HepG2 (cell line): ENCODE measurements around the gene GTF2A2. TPM values are rescaled to one million over a fixed set of nuclear protein-coding genes. Genes with fewer than 3 reads are reported as not detected.

Source experiments
- ATAC-seq: fragments of 200-7000 bp; cut with Tn5 transposase; 3 replicates; pipeline ENCODE4 v1.9.1; 2020; ENCODE audit warnings: mild to moderate bottlenecking, moderate library complexity
- Bru-seq: library from RNA; stranded (reverse); fragments of 400-500 nt; gene quantifications from one replicate; lab custom pipeline; 2021; lab: Mats Ljungman, UMichigan
- BruChase-seq, 2 experiments: library from RNA; stranded (reverse); fragments of 400-500 nt; gene quantifications; one replicate each; lab custom pipeline; 2021; lab: Mats Ljungman, UMichigan
- BruUV-seq: library from RNA; stranded (reverse); fragments of 400-500 nt; replicated peaks from 2 replicates; lab custom pipeline; 2021; lab: Mats Ljungman, UMichigan
- CTCF ChIA-PET: fragments of 300-600 bp; formaldehyde crosslinking; extraction: SDS; loops from one replicate; lab custom pipeline; 2021; ENCODE audit warnings: low total read pairs, inconsistent platforms, low intra/inter-chr PET ratio; lab: Yijun Ruan, JAX
- POLR2A ChIA-PET: fragments of 350-600 bp; sonication (Branson Sonifier 250); formaldehyde crosslinking; loops from one replicate; lab custom pipeline; 2020; ENCODE audit warnings: antibody characterized with exemption, inconsistent platforms; lab: Yijun Ruan, JAX
- DNase-seq: peaks from one replicate; pipeline ENCODE4 v3.0.0-alpha.2; 2015; ENCODE audit warnings: low spot score
- FAIRE-seq: peaks from 3 replicates; lab custom pipeline; 2011; peaks lifted over from hg19 to GRCh38; lab: Jason Lieb, UNC
- H2AFZ ChIP-seq: one replicate; pipeline ENCODE4 v1.6.1; 2011; ENCODE audit warnings: low read length, inconsistent platforms
- H3K27ac ChIP-seq: fragments of 300-600 bp; 3 replicates; pipeline ENCODE4 v1.8.0; 2011; ENCODE audit warnings: mixed run types, mild to moderate bottlenecking, mixed read lengths, low read length, inconsistent platforms; ENCODE audit not compliant: insufficient read depth; ENCODE audit errors: extremely low read length
- H3K27me3 ChIP-seq, 2 experiments: fragments of 200-600 bp in 1 of 2; 2 replicates in 1 of 2; 3 replicates in 1 of 2; pipeline versions ENCODE4 v1.6.0 to v1.8.0; 2011; ENCODE audit warnings: low read length in 2 of 2, mild to moderate bottlenecking in 2 of 2, moderate library complexity in 2 of 2, inconsistent platforms in 1 of 2; ENCODE audit not compliant: insufficient read depth in 2 of 2, control insufficient read depth in 1 of 2
- H3K36me3 ChIP-seq, 2 experiments: fragments of 200-600 bp in 1 of 2; replicated peaks in 1 of 2; 2 replicates in 1 of 2; 3 replicates in 1 of 2; pipeline versions ENCODE4 v1.5.1 to v1.8.0; 2011; ENCODE audit warnings: low read length in 2 of 2, inconsistent platforms in 1 of 2; ENCODE audit not compliant: insufficient read depth in 2 of 2, control insufficient read depth in 1 of 2
- H3K4me1 ChIP-seq: 2 replicates; pipeline ENCODE4 v1.5.1; 2012; ENCODE audit warnings: low read length, inconsistent platforms; ENCODE audit not compliant: insufficient read depth
- H3K4me2 ChIP-seq: 2 replicates; pipeline ENCODE4 v1.6.0; 2011; ENCODE audit warnings: low read depth, low read length, inconsistent platforms
- H3K4me3 ChIP-seq, 3 experiments: fragments of 200-600 bp in 1 of 3; sonication (generic), shearing (Covaris generic) in 1 of 3; replicated peaks in 1 of 3; 2 replicates each; pipeline ENCODE4 v1.5.1; 2011 to 2016; ENCODE audit warnings: low read length in 3 of 3, inconsistent platforms in 2 of 3, low read depth in 2 of 3, mild to moderate bottlenecking in 2 of 3, control low read depth in 1 of 3, mixed read lengths in 1 of 3; ENCODE audit not compliant: insufficient read depth in 1 of 3
- H3K79me2 ChIP-seq: one replicate; pipeline ENCODE4 v1.6.1; 2011; ENCODE audit warnings: low read length, inconsistent platforms; ENCODE audit not compliant: insufficient read depth
- H3K9ac ChIP-seq: 2 replicates; pipeline ENCODE4 v1.6.0; 2011; ENCODE audit warnings: mild to moderate bottlenecking, low read depth, low read length, inconsistent platforms; ENCODE audit not compliant: insufficient read depth
- H3K9me3 ChIP-seq: 2 replicates; pipeline ENCODE4 v1.5.1; 2012; ENCODE audit warnings: mild to moderate bottlenecking, low read length
- H4K20me1 ChIP-seq: 2 replicates; pipeline ENCODE4 v1.6.0; 2011; ENCODE audit warnings: inconsistent platforms, mild to moderate bottlenecking, low read length, moderate library complexity; ENCODE audit not compliant: insufficient read depth
- DNMT3B ChIP-seq: conservative IDR thresholded peaks from 2 replicates; pipeline ENCODE4 v1.6.1; 2016; ENCODE audit warnings: missing biosample characterization, control low read depth
- ETV5 ChIP-seq: IDR thresholded peaks from 2 replicates; pipeline ENCODE4 v1.6.1; 2018; ENCODE audit warnings: missing biosample characterization, missing genetic modification reagents, inconsistent platforms, borderline replicate concordance
- HES4 ChIP-seq: sonication (generic); formaldehyde crosslinking; IDR thresholded peaks from 2 replicates; pipeline ENCODE4 v1.9.0; 2021; ENCODE audit warnings: mild to moderate bottlenecking, missing genetic modification reagents, borderline replicate concordance
- HIVEP1 ChIP-seq: sonication (generic); formaldehyde crosslinking; IDR thresholded peaks from 2 replicates; pipeline ENCODE4 v1.4.0; 2020; ENCODE audit warnings: mild to moderate bottlenecking, missing genetic modification reagents
- KDM6A ChIP-seq: IDR thresholded peaks from 2 replicates; pipeline ENCODE4 v1.6.1; 2016; ENCODE audit warnings: low read depth
- NCOA2 ChIP-seq: sonication (generic); formaldehyde crosslinking; IDR thresholded peaks from 2 replicates; pipeline ENCODE4 v1.8.0; 2022; ENCODE audit warnings: inconsistent platforms
- RCOR2 ChIP-seq: IDR thresholded peaks from 2 replicates; pipeline ENCODE4 v1.6.1; 2016; ENCODE audit warnings: missing biosample characterization, missing genetic modification reagents
- THYN1 ChIP-seq: sonication (generic); formaldehyde crosslinking; IDR thresholded peaks from 2 replicates; pipeline ENCODE4 v1.8.1; 2023; ENCODE audit warnings: low read depth, mild to moderate bottlenecking, moderate library complexity, missing genetic modification reagents, borderline replicate concordance
- ZNF564 ChIP-seq: sonication (generic); formaldehyde crosslinking; IDR thresholded peaks from 2 replicates; pipeline ENCODE4 v1.8.1; 2023; ENCODE audit warnings: mild to moderate bottlenecking, missing genetic modification reagents
- ZNF619 ChIP-seq: sonication (generic); formaldehyde crosslinking; IDR thresholded peaks from 2 replicates; pipeline ENCODE4 v1.4.0; 2020; ENCODE audit warnings: mild to moderate bottlenecking, missing genetic modification reagents
- WGBS: methylation state at CpG from one replicate; pipeline ENCODE4 v1.1.6; 2017; ENCODE audit warnings: low lambda C conversion rate; 5-methylcytosine and 5-hydroxymethylcytosine counted together
- in situ Hi-C: cut with HindIII; loops from 2 replicates; pipeline ENCODE4 v1.10.0; 2017; ENCODE audit warnings: low pct_unique_long_range_greater_than_20kb; ENCODE audit not compliant: extremely low pct_ligation_motif_present
- intact Hi-C: fragments of 100-400 bp; cut with micrococcal nuclease; formaldehyde crosslinking; loops from one replicate; pipeline ENCODE4 v1.10.0; 2022; ENCODE audit not compliant: unreplicated experiment
- long read RNA-seq, 2 experiments: library from RNA in 1 of 2; library from polyadenylated mRNA in 1 of 2; stranded (forward) in 1 of 2; unstranded in 1 of 2; transcript quantifications; one replicate each; pipeline ENCODE4 v2.0.0, GENCODE V29; 2019 to 2022
- polyA minus RNA-seq, 3 experiments: library from RNA; depleted of rRNA, polyadenylated mRNA; stranded (reverse); fragments of >200 nt; gene quantifications; 2 replicates each; pipeline ENCODE4 v1.2.3, GENCODE V29; 2011; ENCODE audit warnings: low replicate concordance in 1 of 3
- polyA plus RNA-seq, 8 experiments: library from polyadenylated mRNA; depleted of rRNA in 3 of 8; stranded (reverse) in 7 of 8; unstranded in 1 of 8; fragments of >200 nt; fragmentation: Illumina TruSeq in 4 of 8; extraction: Trizol in 4 of 8; gene quantifications; 2 replicates each; pipeline versions ENCODE4 v1.2.1 to v1.2.3, GENCODE V29; 2011 to 2016; ENCODE audit warnings: low read depth in 4 of 8, missing spikeins in 1 of 8, mixed read lengths in 1 of 8; ENCODE audit not compliant: insufficient read depth in 1 of 8
- total RNA-seq, 5 experiments: library from RNA; depleted of rRNA; stranded (reverse); fragments of >200 nt; fragmentation: Illumina TruSeq; extraction: Trizol; gene quantifications; 2 replicates each; pipeline ENCODE4 v1.2.3, GENCODE V29; 2016; ENCODE audit warnings: low read depth in 1 of 5
- TF ChIP-seq, protein P1 (sequence below), 2 experiments: sonication (generic) in 1 of 2; formaldehyde crosslinking in 1 of 2; IDR thresholded peaks; 2 replicates each; pipeline versions ENCODE4 v1.5.1 to v1.6.1; 2011 to 2020; ENCODE audit warnings: borderline replicate concordance in 1 of 2, low read depth in 1 of 2, low read length in 1 of 2, mild to moderate bottlenecking in 1 of 2, missing genetic modification reagents in 1 of 2, moderate library complexity in 1 of 2
- TF ChIP-seq, protein P2 (sequence below): IDR thresholded peaks from 2 replicates; pipeline ENCODE4 v1.6.1; 2016; ENCODE audit warnings: missing compliant biosample characterization, missing genetic modification reagents, borderline replicate concordance

The GTF2A2 gene, protein sequence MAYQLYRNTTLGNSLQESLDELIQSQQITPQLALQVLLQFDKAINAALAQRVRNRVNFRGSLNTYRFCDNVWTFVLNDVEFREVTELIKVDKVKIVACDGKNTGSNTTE
- total RNA-seq (2016; rRNA removed; fragmentation: Illumina TruSeq; extraction: Trizol) (106 and 118 TPM in 2 replicates), polyA plus RNA-seq (2011; rRNA removed) (23.3 and 24.4 TPM in 2 replicates), polyA minus RNA-seq (2011; rRNA and poly(A)+ RNA removed; ENCODE audit: low replicate concordance) (2.4 and 16.3 TPM in 2 replicates), Bru-seq, nascent RNA (percentile 82 among the genes with signal in this experiment), BruChase-seq, experiment 1, labeled RNA remaining after a 6-hour chase (percentile 90 among the genes with signal in this experiment), BruChase-seq, experiment 2, labeled RNA remaining after a 2-hour chase (percentile 82 among the genes with signal in this experiment)
- total RNA-seq (2016; cell fraction: cytosol; rRNA removed; fragmentation: Illumina TruSeq; extraction: Trizol; ENCODE audit: low read depth): 74.1 and 118 TPM in 2 replicates
- 109 and 142 TPM in 2 replicates for total RNA-seq (2016; cell fraction: insoluble cytoplasmic fraction; rRNA removed; fragmentation: Illumina TruSeq; extraction: Trizol)
- 141 and 182 TPM in 2 replicates for total RNA-seq (2016; cell fraction: membrane; rRNA removed; fragmentation: Illumina TruSeq; extraction: Trizol)
- total RNA-seq (2016; cell fraction: nucleus; rRNA removed; fragmentation: Illumina TruSeq; extraction: Trizol): 39.0 and 52.5 TPM in 2 replicates
- polyA plus RNA-seq (2011; cell fraction: cytosol; rRNA removed): 24.7 and 43.0 TPM in 2 replicates
- 5.5 and 6.4 TPM in 2 replicates for polyA plus RNA-seq (2011; cell fraction: nucleus; rRNA removed)
- 44.4 and 55.1 TPM in 2 replicates for polyA plus RNA-seq (2012)
- 234 and 380 TPM in 2 replicates for polyA plus RNA-seq (2016; cell fraction: cytosol; fragmentation: Illumina TruSeq; extraction: Trizol; ENCODE audit: low read depth)
- polyA plus RNA-seq (2016; cell fraction: insoluble cytoplasmic fraction; fragmentation: Illumina TruSeq; extraction: Trizol; ENCODE audit: low read depth): 194 and 206 TPM in 2 replicates
- 203 and 294 TPM in 2 replicates for polyA plus RNA-seq (2016; cell fraction: membrane; fragmentation: Illumina TruSeq; extraction: Trizol; ENCODE audit: low read depth)
- polyA plus RNA-seq (2016; cell fraction: nucleus; fragmentation: Illumina TruSeq; extraction: Trizol; ENCODE audit: insufficient read depth, low read depth): 80.3 and 80.7 TPM in 2 replicates
- 10.3 and 16.3 TPM in 2 replicates for polyA minus RNA-seq (2011; cell fraction: cytosol; rRNA and poly(A)+ RNA removed)
- 8.7 and 12.1 TPM in 2 replicates for polyA minus RNA-seq (2011; cell fraction: nucleus; rRNA and poly(A)+ RNA removed)
- long read RNA-seq, experiment 1, transcript GTF2A2-202 (5 exons, 1,582 nt): major isoform, 63 of 71 reads
- long read RNA-seq, experiment 1, partial matches to known transcripts: 1 of 71 reads
- long read RNA-seq, experiment 1, other reads (novel, unspliced or antisense): 5 of 71 reads
- long read RNA-seq, experiment 2, transcript GTF2A2-202 (5 exons, 1,582 nt): major isoform, 58 of 72 reads
- long read RNA-seq, experiment 2, partial matches to known transcripts: 3 of 72 reads
- long read RNA-seq, experiment 2, other reads (novel, unspliced or antisense): 8 of 72 reads

DNA sequence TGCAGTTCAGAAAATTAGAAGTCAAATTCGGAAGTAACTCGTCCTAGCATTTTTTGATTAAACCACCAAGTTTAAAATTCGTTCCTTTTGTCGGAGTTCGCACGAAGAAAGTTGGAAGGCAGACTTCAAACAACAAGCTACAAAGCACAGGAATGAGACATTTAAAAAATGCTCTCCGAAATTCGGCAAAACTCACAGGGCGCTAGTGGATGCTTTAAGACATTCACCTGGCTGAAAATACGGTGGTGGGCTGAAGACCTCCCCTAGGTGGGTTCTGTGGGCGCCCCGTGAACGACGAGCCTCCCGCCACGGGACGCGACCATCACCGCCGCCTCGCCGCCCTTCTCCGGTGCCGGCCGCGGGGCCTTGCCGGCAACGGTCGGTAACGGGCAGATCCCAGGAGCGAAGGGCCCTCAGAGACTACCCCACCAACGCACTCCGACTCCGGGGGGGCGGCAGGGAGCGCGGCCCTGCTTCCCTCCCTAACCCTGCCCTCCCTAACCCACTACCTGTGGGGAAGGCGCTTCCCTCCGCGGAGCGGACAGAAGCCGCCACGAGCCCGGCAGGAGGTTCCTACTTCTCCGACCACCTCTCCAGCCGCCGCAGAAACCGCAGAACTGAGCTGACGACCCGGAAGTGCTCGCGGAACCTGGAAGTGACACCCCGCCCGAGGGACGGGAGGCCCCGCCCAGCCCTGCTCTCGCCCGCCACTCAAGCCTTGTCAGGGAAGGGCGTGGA lies at the start of gene GTF2A2:
Gene GTF2A2, minus strand, starts transcription at position 619 of the 738 bp plus-strand sequence. CDS start 5,238 bp downstream, outside the sequence.
- peak within 1 kb of the TSS; percentile 90 to 96 (median 96) for H3K4me3 ChIP-seq
- peaks cover 5 to 29% of the 10 kb centered on the region in 2 experiments for H3K36me3 ChIP-seq
- peak within 1 kb of the TSS; percentile 77 for H3K4me2 ChIP-seq
- peak; percentile 85 for DNase-seq
- peaks cover 5% of the 10 kb centered on the region for H4K20me1 ChIP-seq
- BruUV-seq: TSS peak; percentile 59
- peaks cover 51% of the 10 kb centered on the region for H3K79me2 ChIP-seq
- no peaks in the 10 kb centered on the region for H3K27me3 ChIP-seq
- ATAC-seq: peak; percentile 100
- FAIRE-seq: peak; percentile 95
- H3K4me1 ChIP-seq: peaks cover 38% of the 10 kb centered on the region
- H3K27ac ChIP-seq: peak within 1 kb of the TSS; percentile 80
- ChIA-PET POLR2A (interaction anchor here (0.6 to 2.1 kb wide), 11 partner anchors 9 to 133 kb away, joined by 3 to 17 read pairs (median 4); partner anchors contain the start of genes BNIP2 and GCNT3), CTCF (no interaction called here)
- peaks cover 7% of the 10 kb centered on the region for H3K9me3 ChIP-seq
- in situ Hi-C loops: no loop called here
- intact Hi-C loops: no loop called here
- H2AFZ ChIP-seq: no peak within 1 kb of the TSS
- under 1% methylated on average over 24 of the region's 59 CpGs for WGBS
- peak within 1 kb of the TSS; percentile 94 for H3K9ac ChIP-seq
- no peak for TF ChIP-seq ZNF564
- TF ChIP-seq, protein P1, sequence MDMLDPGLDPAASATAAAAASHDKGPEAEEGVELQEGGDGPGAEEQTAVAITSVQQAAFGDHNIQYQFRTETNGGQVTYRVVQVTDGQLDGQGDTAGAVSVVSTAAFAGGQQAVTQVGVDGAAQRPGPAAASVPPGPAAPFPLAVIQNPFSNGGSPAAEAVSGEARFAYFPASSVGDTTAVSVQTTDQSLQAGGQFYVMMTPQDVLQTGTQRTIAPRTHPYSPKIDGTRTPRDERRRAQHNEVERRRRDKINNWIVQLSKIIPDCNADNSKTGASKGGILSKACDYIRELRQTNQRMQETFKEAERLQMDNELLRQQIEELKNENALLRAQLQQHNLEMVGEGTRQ (IDR thresholded peaks at IDR 0.05; ENCODE audit: low read depth, low read length): no peak
- TF ChIP-seq, protein P1 (CRISPR knock-in tag; IDR thresholded peaks at IDR 0.05; ENCODE audit: borderline replicate concordance): no peak
- no peak; the same call in 1 of the 2 replicates for TF ChIP-seq DNMT3B (CRISPR knock-in tag)
- no peak for TF ChIP-seq ZNF619 (CRISPR knock-in tag)
- peak; percentile 29; the same call in 1 of the 2 replicates for TF ChIP-seq HIVEP1
- TF ChIP-seq KDM6A (CRISPR knock-in tag): no peak
- peak; percentile 62; the same call in 1 of the 2 replicates for TF ChIP-seq HES4 (CRISPR knock-in tag)
- TF ChIP-seq NCOA2: peak; percentile 21; the same call in 1 of the 2 replicates
- no peak for TF ChIP-seq ETV5
- TF ChIP-seq THYN1 (CRISPR knock-in tag): no peak
- TF ChIP-seq, protein P2, sequence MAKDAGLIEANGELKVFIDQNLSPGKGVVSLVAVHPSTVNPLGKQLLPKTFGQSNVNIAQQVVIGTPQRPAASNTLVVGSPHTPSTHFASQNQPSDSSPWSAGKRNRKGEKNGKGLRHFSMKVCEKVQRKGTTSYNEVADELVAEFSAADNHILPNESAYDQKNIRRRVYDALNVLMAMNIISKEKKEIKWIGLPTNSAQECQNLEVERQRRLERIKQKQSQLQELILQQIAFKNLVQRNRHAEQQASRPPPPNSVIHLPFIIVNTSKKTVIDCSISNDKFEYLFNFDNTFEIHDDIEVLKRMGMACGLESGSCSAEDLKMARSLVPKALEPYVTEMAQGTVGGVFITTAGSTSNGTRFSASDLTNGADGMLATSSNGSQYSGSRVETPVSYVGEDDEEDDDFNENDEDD (CRISPR knock-in tag): peak; percentile 61; the same call in 1 of the 2 replicates
- no peak for TF ChIP-seq RCOR2 (CRISPR knock-in tag)
